NCI-H345 treated with DMSO at 0.1 percent for 48 hours (cell line): Measurements from ENCODE around the gene TLL1.

Experiments
- DNase-seq: peaks from one replicate; lab custom pipeline; 2025; ENCODE audit not compliant: unreplicated experiment; lab: John Stamatoyannopoulos, UW

The TLL1 gene

DNA sequence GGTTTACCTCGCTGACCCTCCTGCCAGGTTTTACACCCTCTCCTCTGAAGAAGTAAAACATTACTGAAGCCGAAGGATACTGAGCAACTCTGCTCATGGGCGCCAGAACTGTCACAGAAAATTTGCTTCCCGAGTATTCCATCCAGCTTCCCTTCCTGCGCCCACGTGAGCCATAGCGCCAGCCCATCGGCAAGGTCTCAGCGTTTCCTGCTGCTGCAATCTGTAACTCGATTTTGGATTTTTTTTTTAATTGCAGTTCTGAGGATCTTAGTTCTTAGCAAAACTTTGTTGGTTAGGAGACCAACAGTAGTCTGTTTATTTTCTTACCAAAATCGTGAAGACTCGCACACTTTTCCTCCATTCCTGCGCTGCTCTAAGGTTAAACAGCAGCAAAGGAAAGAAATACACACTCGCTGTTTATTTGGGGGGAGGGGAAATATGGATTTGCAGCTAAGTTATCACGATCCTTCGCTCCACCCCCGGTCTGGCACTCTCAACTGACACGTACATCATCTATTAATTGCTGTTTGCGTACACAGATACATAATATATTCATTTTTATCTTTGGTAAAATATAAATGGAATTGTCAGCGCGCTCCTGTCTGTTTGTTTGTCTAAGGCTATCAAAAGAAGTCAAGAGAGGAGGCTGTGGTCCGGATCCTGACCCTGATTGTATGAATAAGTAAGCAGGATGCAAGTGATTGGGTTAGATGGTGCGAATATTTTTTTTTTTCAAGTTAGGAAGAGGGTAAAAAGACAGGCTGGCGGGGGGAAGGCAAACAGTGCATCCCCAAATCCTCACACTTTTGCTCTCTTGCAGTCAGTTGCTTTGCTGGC is at the start of gene TLL1:
TSS of gene TLL1 (plus strand) at position 777 of the 837 bp plus-strand sequence. CDS start 668 bp downstream, outside the sequence.
- DNase-seq = no peak

DNA sequence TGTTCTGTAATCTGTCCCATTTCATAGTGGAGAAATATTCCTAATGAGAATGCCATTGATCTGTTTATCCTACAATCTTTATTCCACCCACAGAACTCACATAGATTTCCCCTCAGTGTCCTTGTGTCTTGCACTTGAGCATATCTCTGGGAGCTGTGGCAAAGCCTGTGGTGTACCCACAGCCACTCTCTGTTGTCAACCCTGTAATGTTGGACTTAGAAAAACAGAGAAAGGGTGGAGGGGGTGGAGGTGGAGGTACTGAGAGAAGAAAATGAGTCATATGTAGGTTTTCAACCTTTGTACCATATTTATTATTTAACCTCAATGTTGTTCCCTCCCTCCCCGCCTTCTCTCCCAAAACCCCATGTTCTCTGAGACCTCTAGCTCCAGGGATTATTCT is 46.9 kb upstream of the TLL1 start:
- no peak for DNase-seq

DNA sequence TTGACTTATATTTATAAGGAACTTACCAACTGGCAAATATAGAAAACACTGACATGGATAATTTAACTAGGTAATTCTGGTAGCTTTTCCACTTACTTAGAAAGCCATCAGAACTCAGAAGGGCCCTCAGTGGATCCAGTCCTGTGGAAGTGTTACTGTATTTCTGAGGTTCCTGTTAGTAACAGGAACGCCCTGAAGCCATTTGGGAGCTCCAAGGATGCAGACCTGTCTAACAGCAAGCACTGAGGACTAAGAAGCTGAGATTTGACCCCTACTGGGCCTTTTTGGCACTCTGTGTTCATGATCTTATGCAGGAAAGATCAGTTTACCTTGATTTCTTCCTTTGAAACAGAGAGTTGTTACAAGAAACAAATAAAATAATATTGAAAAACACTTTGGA is 46.0 kb upstream of the TLL1 start:
- DNase-seq = no peak

GRCh38 chr4:165828928-165829327 is 44.1 kb upstream of the TLL1 start:
- no peak for DNase-seq

GRCh38 chr4:165834116-165834515 is 38.9 kb upstream of the TLL1 start:
- DNase-seq = no peak

DNA sequence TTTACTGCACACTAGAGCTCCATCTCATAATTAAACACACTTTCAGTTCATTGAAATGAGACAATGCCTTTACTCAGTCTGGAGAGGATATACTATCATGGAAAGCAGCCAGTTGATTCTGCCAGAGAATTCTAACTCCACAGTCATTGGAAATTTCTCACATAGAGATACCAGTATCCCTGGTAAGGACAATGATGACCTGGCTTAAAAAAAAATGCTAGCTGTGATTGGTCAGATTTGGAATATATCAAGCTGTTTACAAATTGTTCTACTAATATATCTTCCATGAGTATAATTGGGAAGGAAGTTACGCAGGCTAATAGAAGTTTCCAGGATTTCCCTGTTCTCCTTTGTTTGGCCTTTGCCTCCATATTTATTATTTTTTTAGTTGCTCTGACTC is 34.5 kb upstream of the TLL1 start:
- no peak for DNase-seq

- DNase-seq = no peak
Measured at GRCh38 chr4:165839615-165840333, 33.3 kb upstream of the TLL1 start.

GRCh38 chr4:165842684-165843083 is 30.4 kb upstream of the TLL1 start:
- DNase-seq = no peak

DNA sequence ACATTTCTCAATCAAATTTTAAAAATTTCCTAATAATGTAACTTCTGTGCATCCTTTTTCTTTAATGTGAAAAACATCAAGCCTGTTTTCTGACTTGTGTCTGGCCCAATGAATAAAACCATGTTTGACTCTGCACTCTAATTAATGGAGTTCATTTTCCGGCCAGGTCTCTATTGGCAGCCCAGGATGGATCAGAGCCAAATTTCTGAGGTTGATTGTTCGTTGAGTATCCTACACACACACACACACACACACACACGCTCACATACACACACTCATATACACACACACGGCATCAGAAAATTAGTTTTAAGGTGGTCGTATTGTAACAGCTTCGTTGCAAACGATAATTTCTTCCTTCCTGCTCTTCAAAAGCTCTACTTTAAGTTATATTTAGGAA is 28.9 kb upstream of the TLL1 start:
- no peak for DNase-seq

- DNase-seq = no peak
Measured at GRCh38 chr4:165851256-165851655, 21.8 kb upstream of the TLL1 start.

DNA sequence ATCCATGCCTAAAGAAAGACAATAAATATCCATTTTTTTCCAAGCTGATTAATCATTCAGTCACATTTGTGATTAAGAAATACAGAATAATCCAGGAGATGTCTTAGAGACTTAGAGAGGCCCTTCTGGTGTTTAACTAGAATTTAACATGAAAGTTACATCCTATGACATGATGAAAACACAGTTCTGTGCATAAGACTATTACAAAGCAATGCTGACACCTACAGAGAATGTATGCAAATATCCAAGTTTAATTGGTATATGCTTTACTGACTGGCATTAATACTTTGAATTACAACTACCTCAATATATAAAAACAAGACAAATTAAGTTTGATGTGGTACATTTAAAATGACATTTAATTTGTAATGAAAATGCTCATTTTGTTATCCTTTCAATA is 17.8 kb upstream of the TLL1 start:
- DNase-seq = no peak

- no peak for DNase-seq
Measured at GRCh38 chr4:165861363-165861762, 11.7 kb upstream of the TLL1 start.

DNA sequence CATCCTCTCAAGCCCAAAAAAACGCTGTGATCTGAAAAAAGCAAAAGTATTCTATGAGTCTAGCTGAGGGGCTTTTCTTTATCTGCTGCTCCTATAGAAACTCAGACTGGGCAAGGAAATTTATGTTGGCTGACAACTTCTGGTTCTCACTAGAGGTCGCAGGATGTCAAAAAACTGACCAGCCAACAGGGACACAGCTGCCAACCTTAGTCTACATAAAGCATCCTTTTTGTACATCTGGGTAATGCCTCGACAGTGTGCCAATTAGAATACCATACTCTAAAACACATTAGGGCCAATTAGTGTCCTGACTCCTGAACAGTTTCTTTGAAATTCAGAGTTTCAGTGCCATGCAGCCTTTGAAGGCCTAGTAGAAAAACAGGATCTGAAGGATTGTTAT is 8.8 kb upstream of the TLL1 start:
- DNase-seq = no peak

- DNase-seq = no peak
Measured at GRCh38 chr4:165866019-165866650, 6.9 kb upstream of the TLL1 start.

DNA sequence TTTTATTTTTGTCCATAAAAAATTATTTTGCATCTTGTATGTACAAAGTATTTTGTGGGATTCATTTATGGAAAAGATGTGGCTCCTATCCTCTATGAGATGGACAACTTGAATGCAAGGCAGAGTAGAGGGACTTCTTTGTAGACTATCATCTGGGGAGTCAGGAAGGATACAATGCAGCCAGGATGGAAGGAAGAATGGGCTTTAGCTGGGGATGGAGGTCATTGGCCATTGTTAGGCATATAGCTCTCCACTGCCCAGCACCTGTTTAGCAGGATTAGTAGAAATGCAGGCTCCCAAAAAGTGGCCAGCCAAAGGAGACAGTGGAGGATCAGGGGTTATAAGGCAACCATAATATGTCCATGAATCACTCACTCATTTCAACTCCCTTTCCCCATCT is 5.1 kb upstream of the TLL1 start:
- no peak for DNase-seq

DNA sequence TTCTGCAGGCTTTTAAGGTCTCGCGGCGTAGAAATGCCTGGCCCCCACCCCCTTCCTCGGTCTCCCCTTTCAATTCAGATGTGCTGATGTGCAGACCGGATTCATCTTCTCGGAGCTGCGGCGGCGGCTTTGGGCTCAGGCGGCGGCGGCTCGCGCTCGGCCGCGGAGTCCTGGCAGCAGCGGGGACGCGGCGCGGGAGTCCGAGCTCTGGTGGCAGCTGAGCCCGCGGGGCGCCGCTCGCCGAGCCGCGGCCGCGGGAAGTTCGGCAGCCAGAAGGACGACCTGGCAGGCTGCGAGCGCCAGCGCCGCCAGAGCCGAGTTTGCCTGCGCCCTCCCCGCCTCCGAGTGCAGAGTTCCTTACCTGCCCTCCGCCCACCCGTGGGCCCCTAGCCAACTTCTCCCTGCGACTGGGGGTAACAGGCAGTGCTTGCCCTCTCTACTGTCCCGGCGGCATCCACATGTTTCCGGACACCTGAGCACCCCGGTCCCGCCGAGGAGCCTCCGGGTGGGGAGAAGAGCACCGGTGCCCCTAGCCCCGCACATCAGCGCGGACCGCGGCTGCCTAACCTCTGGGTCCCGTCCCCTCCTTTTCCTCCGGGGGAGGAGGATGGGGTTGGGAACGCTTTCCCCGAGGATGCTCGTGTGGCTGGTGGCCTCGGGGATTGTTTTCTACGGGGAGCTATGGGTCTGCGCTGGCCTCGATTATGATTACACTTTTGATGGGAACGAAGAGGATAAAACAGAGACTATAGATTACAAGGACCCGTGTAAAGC is 448 bp downstream of the TLL1 start:
- DNase-seq = no peak

- DNase-seq = no peak
Measured at GRCh38 chr4:165874072-165874790, 1.2 kb downstream of the TLL1 start.

DNA sequence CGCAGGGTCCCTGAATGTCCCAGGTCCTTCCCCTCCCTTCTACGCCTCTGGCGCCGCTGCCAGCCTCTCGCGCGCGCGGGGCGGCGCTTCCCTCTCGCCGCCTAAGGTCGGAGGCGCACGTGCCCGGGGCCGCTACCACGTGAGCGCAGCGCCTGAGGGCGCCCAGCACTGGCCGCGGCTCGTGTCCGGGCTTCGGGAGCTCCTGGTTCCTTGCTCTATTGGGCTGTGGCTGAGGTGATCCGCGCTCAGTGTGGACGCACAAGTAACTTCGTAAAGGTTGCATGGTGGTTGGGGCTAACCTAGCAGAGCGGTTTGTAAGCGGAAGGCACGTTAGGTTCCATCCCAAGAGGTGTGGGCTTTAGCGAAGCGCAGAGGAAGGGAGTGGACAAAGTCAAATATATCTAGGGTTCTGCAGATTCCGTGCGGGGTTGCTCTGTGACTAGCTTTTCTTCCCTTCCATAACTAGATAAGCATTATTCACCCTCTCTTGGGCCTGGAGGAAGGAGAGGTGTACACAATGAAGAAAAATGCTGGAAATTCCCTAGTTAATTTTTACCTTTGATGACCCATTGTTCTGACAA is 1.8 kb downstream of the TLL1 start:
- DNase-seq = no peak

DNA sequence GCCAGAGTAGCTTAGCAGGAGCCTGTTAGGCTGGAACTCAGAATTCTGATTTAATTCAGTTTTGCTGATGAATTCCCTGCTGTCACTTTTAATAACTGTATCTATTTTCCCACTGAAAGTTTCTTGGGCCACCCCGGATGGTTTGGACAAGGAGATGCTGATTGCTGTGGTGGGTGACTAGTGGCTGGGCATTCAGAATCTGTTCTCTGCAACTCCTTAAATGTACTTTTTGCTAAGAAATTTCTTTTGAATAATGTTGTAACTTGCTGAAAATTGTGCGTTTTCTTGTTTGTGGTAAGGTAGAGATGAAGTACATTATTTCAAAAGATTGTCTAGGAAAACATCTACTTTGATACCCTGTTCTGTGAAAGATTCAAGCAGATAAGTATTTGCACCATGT is 2.4 kb downstream of the TLL1 start:
- no peak for DNase-seq

GRCh38 chr4:165877286-165877685 is 4.2 kb downstream of the TLL1 start:
- no peak for DNase-seq
